IMR-90 (cell line): ENCODE results near the gene WDR13.
"Not testable (repeated sequence)": the region's sequence is repeated elsewhere in the genome, so short reads cannot be mapped to it uniquely, and the experiment has no call there.

Experiments
- CEBPB ChIP-seq: IDR thresholded peaks from 2 replicates; pipeline ENCODE4 v1.6.1; 2012; ENCODE audit warnings: low read depth, low read length, improper control_type of control experiment
- CTCF ChIP-seq: conservative IDR thresholded peaks from 2 replicates; pipeline ENCODE4 v1.5.1; 2012; ENCODE audit warnings: mild to moderate bottlenecking, low read depth, low read length, improper control_type of control experiment
- ELK1 ChIP-seq: fragments of 150-350 bp; IDR thresholded peaks from 2 replicates; pipeline ENCODE4 v1.6.1; 2016; ENCODE audit warnings: low read depth, mild to moderate bottlenecking, low read length, moderate library complexity, borderline replicate concordance
- POLR2A ChIP-seq: IDR thresholded peaks from 2 replicates; pipeline ENCODE4 v1.6.1; 2012; ENCODE audit warnings: mild to moderate bottlenecking, low read depth, low read length
- RAD21 ChIP-seq: IDR thresholded peaks from 2 replicates; pipeline ENCODE4 v1.6.1; 2012; ENCODE audit warnings: low read length, improper control_type of control experiment
- RCOR1 ChIP-seq: IDR thresholded peaks from 2 replicates; pipeline ENCODE4 v1.6.1; 2012; ENCODE audit warnings: mild to moderate bottlenecking, low read length, improper control_type of control experiment; ENCODE audit not compliant: insufficient replicate concordance
- SMC3 ChIP-seq: fragments of 150-350 bp; IDR thresholded peaks from 2 replicates; pipeline ENCODE4 v1.6.1; 2016; ENCODE audit warnings: low read depth, mild to moderate bottlenecking, antibody characterized with exemption, low read length, moderate library complexity
- TF ChIP-seq, protein P1 (sequence below): fragments of 150-350 bp; IDR thresholded peaks from 2 replicates; pipeline ENCODE4 v1.6.1; 2017; ENCODE audit warnings: mild to moderate bottlenecking, antibody characterized with exemption, low read length, low read depth

DNA sequence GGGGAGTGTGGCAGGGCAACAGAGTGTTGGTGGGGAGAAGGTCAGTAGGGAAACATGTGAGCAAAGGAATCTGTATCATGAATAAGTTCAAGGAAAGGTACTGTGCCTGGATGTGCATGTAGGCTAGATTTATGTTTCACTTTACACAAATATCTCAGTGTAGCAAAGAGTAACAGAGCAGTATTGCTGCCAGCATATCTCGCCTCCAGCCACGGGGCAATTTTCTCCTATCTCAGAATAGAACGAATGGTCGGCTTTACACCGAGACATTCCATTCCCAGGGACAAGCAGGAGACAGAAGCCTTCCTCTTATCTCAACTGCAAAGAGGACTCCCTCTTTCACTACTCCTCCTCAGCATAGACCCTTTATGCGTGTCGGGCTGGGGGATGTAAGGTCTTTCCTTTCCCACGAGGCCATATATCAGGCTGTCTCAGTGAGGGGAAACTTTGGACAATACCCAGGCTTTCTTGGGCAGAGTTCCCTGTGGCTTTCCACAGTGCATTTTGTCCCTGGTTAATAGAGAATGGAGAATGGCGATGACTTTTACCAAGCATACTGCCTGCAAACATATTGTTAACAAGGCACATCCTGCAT, 41.5 kb upstream of the WDR13 start:
- TF ChIP-seq POLR2A, RAD21, CTCF, SMC3, CEBPB, ELK1, RCOR1: not testable (repeated sequence)
- TF ChIP-seq, protein P1, sequence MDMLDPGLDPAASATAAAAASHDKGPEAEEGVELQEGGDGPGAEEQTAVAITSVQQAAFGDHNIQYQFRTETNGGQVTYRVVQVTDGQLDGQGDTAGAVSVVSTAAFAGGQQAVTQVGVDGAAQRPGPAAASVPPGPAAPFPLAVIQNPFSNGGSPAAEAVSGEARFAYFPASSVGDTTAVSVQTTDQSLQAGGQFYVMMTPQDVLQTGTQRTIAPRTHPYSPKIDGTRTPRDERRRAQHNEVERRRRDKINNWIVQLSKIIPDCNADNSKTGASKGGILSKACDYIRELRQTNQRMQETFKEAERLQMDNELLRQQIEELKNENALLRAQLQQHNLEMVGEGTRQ, result not testable (repeated sequence)
